ENCODE data around the gene SYVN1.
"Not testable (repeated sequence)": the region's sequence is repeated elsewhere in the genome, so short reads cannot be mapped to it uniquely, and the experiment has no call there.

SYVN1 gene

DNA sequence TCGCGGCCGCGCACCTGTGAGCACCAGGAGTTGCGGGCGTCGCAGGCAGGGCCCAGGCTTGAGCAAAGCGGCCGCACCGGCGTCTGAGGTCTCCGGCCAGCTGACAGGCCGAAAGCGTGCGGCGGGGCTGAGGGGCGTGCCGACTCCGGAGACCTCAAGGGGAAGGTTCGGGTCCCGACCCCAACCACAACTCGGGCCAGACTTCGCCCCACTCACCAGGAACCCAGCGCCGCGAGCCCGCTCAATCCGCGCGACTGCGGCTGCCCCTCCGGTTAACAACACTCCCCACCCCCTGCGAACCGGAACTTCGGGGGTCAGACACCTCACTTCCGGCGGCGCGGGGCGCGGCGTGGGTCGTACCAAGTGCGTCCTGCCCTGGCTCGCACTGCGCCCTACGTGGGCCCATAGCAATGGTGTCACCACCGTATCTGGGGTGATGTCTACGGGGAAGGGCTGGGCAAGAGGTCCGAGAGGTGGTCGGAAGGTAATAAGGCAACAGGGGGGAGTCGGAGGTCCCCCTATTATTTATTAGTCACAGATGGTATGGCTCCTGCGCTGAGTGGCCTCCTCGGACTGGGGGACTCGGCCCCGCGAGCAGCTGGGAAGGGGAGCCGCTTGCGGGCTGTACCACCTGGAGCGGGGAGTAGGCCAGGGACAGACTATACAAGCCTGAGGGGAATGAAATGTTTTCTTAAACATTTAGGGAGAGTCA is at the start of gene SYVN1:
SYVN1 (minus strand) TSS at position 280 of the 712 bp plus-strand sequence. CDS start 918 bp downstream, outside the sequence.
- in situ Hi-C loops (cut with MboI; ENCODE audit: low sequenced_read_pairs): no loop called here

GRCh38 chr11:65183201-65183891 is 49.0 kb upstream of the SYVN1 start:
- in situ Hi-C loops (cut with MboI; ENCODE audit: low sequenced_read_pairs): no loop called here

DNA sequence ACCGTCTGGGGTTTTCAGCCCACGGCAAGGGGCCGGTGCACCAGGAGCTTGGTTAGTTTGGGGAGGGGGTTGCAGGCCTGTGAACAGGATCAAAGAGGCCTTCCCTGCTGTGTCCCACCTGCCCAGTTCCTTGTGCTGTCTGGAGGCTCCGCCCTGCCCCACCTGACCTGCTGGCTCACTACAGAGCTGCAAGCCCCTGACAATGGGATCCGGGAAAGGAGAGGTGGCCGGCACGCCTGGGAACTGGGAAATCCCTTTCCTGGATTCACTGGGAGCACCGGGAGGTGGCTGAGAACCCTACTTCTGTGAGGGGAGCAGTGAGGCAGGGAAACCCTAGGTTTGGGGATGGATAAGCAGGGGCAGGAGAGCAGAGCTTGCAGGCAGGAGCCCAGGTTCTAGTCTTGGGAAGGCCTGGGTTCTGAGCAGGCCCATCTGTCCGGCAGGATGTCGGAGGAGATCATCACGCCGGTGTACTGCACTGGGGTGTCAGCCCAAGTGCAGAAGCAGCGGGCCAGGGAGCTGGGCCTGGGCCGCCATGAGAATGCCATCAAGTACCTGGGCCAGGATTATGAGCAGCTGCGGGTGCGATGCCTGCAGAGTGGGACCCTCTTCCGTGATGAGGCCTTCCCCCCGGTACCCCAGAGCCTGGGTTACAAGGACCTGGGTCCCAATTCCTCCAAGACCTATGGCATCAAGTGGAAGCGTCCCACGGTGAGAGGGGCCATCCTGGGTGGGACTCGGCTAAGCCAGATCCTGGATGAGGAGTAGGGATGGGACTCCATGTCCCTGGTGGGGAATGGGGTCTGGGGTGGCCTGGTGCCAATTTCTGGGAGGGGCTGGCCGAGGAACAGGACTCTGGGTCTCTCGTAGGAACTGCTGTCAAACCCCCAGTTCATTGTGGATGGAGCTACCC is 48.2 kb upstream of the SYVN1 start:
- in situ Hi-C loops (cut with MboI; ENCODE audit: low sequenced_read_pairs): no loop called here

DNA sequence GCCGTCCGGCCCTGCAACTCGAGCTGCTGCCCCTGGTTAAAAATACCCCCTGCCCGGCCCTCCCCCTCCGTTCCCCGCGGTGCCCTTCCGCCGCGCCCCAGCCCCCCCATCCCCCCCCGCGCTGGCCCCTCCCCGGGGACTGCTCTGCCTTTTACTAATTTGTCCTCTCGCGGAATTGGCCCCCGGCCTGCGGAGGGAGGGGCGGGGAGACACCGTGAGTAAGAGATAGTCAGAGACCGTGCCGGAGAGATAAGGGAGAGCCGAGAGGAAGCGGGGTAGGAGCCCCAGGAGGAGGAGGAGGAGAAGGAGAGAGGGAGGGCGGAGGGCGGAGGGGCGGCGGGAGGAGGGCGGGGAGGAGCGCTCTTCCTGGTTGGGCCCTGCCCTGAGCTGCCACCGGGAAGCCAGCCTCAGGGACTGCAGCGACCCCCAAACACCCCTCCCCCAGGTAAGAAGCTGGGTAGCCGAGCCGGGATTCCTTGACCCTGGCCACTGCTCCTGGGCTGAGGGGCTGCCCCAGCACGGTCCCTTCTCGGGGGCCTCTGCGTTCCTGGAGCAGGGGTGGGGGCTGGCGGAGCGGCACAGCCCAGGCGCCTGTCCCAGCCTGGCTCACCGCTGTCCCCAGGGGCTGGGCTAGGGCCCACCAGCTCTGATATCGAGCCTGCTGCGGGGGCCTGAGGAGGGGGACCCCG is 47.4 kb upstream of the SYVN1 start, which contains the start of gene CAPN1:
CAPN1 (plus strand) TSS at position 360 of the 689 bp plus-strand sequence. CDS start 774 bp downstream, outside the sequence.
- in situ Hi-C loops (cut with MboI; ENCODE audit: low sequenced_read_pairs): no loop called here

- in situ Hi-C loops (cut with MboI; ENCODE audit: low sequenced_read_pairs): no loop called here
Measured at GRCh38 chr11:65180877-65181568, 46.7 kb upstream of the SYVN1 start.

GRCh38 chr11:65174571-65175010 is 40.3 kb upstream of the SYVN1 start:
- in situ Hi-C loops (cut with MboI; ENCODE audit: low sequenced_read_pairs): not testable (repeated sequence)

- in situ Hi-C loops (cut with MboI; ENCODE audit: low sequenced_read_pairs): no loop called here
Measured at GRCh38 chr11:65172600-65172999, 38.3 kb upstream of the SYVN1 start.

GRCh38 chr11:65170058-65170534 is 35.8 kb upstream of the SYVN1 start, which contains the start of gene SPDYC:
Gene SPDYC, plus strand, starts transcription at chr11:65170233. Its CDS starts 1,125 bp downstream, at chr11:65171358.
- in situ Hi-C loops (cut with MboI; ENCODE audit: low sequenced_read_pairs): no loop called here

GRCh38 chr11:65169164-65169641 is 34.9 kb upstream of the SYVN1 start:
- in situ Hi-C loops (cut with MboI; ENCODE audit: low sequenced_read_pairs): no loop called here

DNA sequence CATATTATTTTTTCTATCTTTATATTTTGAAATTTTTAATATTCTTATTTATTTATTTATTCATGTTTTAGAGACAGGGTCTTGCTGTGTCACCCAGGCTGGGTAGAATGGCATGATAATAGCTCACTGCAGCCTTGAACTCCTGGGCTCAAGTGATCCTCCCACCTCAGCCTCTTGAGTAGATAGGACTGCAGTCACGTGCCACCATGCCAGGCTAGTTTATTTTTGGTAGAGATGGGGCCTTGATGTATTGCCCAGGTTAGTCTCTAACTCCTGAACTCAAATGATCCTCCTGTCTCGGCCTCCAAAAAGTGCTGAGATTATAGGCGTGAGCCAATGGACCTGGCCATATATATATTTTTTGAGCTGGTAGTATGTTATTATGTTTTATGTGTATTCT is 33.3 kb upstream of the SYVN1 start:
- in situ Hi-C loops (cut with MboI; ENCODE audit: low sequenced_read_pairs): no loop called here

- in situ Hi-C loops (cut with MboI; ENCODE audit: low sequenced_read_pairs): no loop called here
Measured at GRCh38 chr11:65166893-65167292, 32.6 kb upstream of the SYVN1 start.

- in situ Hi-C loops (cut with MboI; ENCODE audit: low sequenced_read_pairs): no loop called here
Measured at GRCh38 chr11:65165410-65166317, 31.3 kb upstream of the SYVN1 start.

GRCh38 chr11:65163684-65164083 is 29.4 kb upstream of the SYVN1 start:
- in situ Hi-C loops (cut with MboI; ENCODE audit: low sequenced_read_pairs): no loop called here

- in situ Hi-C loops (cut with MboI; ENCODE audit: low sequenced_read_pairs): no loop called here
Measured at GRCh38 chr11:65160643-65161042, 26.3 kb upstream of the SYVN1 start.

- in situ Hi-C loops (cut with MboI; ENCODE audit: low sequenced_read_pairs): no loop called here
Measured at GRCh38 chr11:65159012-65159411, 24.7 kb upstream of the SYVN1 start.

- in situ Hi-C loops (cut with MboI; ENCODE audit: low sequenced_read_pairs): no loop called here
Measured at GRCh38 chr11:65157336-65157735, 23.0 kb upstream of the SYVN1 start.

GRCh38 chr11:65156926-65157325 is 22.6 kb upstream of the SYVN1 start:
- in situ Hi-C loops (cut with MboI; ENCODE audit: low sequenced_read_pairs): no loop called here

DNA sequence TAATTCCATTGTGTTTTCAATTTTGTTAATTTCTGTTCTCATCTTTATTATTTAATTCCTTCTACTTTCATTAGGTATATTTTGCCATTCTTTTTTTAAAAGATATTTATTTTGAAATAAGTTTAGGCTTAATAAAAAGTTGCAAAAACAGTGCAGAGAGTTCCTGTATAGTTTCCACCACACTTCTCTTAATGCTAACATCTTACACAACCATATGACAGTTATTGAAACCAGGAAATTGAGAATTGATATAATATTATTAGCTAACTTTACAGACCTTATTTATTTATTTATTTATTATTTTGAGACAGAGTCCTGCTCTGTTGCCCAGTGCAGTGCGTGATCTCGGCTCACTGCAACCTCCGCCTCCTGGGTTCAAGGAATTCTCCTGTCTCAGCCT is 21.9 kb upstream of the SYVN1 start:
- in situ Hi-C loops (cut with MboI; ENCODE audit: low sequenced_read_pairs): no loop called here

DNA sequence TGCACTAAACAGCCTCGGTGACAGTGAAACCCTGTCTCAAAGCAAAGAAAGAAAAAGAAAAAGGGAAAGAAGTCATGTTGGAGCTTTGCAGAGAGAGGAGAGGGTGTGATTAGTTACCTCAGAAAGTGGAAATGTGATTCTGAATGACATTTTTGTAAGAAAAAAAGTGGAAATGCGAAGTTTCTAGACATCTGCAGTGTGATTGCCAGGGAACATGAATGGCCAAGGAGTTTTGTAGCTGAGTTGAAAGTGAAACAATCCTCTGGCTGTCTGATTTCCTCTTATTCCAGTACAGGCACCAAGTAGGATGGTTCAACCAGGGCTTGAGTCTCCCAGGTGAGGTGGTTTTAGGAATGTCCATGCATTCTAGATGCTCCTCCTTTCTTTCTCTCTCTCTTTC is 17.8 kb upstream of the SYVN1 start:
- in situ Hi-C loops (cut with MboI; ENCODE audit: low sequenced_read_pairs): no loop called here
